Measurements from ENCODE around the gene PA2G4. TPM values are rescaled to one million over a fixed set of nuclear protein-coding genes. Genes with fewer than 3 reads are reported as not detected.

PA2G4 gene
- total and polyA plus RNA-seq, 2 donors (not counting 1 experiment from before 2014, with no cell fraction given), result 92.2 to 202 TPM

DNA sequence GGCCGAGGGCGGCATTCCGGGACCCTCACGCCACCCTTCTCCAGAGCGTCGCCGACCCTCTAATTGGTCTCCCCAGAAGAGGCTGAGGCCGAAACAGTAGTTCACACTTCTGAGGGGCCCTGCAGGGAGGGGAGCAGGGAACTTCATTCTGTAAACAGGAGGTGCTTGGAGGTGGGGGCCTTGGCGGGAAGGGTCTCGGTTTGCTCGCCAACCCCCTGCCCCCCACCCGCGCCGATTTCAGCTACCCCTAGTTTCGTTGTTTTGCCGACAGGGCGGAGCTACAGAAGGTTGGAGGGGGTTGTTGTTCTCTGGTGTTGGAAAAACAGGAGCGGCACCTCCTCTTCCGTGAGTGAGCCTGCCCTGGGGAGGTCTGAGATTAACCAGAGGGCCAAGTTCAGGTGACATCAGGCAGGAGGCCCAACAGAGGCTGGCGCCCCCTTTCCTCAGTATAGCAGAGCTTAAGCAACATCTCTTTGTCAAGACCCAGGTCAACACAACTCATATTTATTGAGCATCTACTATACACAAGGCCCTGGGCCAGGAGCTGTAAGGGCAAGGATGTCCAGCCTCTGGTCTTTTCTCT, 23.7 kb upstream of the PA2G4 start:
- H3K9ac ChIP-seq (ENCODE audit: insufficient read depth, low read length), result no peak overlapping the region
- DNase-seq (ENCODE audit: low read depth in 2 of 2), result no peak
- peak overlapping the region; percentile 96 for H3K4me2 ChIP-seq (ENCODE audit: extremely low read depth, insufficient read depth, low read length)
- H3K4me3 ChIP-seq (replicated peaks in 1 of 4; ENCODE audit: control extremely low read depth in 1 of 4, insufficient read depth in 1 of 4, low read depth in 3 of 4, low read length in 4 of 4), result peak overlapping the region in 2 of 4 experiments; percentile 55 to 72
- TF ChIP-seq EZH2 (IDR thresholded peaks at IDR 0.05; ENCODE audit: low read length, missing control alignments), result no peak
- TF ChIP-seq, protein P1, sequence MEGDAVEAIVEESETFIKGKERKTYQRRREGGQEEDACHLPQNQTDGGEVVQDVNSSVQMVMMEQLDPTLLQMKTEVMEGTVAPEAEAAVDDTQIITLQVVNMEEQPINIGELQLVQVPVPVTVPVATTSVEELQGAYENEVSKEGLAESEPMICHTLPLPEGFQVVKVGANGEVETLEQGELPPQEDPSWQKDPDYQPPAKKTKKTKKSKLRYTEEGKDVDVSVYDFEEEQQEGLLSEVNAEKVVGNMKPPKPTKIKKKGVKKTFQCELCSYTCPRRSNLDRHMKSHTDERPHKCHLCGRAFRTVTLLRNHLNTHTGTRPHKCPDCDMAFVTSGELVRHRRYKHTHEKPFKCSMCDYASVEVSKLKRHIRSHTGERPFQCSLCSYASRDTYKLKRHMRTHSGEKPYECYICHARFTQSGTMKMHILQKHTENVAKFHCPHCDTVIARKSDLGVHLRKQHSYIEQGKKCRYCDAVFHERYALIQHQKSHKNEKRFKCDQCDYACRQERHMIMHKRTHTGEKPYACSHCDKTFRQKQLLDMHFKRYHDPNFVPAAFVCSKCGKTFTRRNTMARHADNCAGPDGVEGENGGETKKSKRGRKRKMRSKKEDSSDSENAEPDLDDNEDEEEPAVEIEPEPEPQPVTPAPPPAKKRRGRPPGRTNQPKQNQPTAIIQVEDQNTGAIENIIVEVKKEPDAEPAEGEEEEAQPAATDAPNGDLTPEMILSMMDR (conservative IDR thresholded peaks at IDR 0.05 in 1 of 2, IDR thresholded peaks at IDR 0.05 in 1 of 2; ENCODE audit: low read depth in 1 of 2, low read length in 2 of 2), result no peak
- no peak overlapping the region for H2AFZ ChIP-seq (ENCODE audit: low read length)
- H3K4me1 ChIP-seq (ENCODE audit: control insufficient read depth, extremely low read depth, insufficient read depth, low read length), result no peaks in the 10 kb centered on the region
- H3K79me2 ChIP-seq (ENCODE audit: control insufficient read depth, insufficient read depth, low read length), result no peaks in the 10 kb centered on the region
- H4K20me1 ChIP-seq (ENCODE audit: control insufficient read depth, extremely low read depth, insufficient read depth, low read length), result no peaks in the 10 kb centered on the region
- H3K27ac ChIP-seq (ENCODE audit: insufficient read depth, low read length), result no peak overlapping the region
- peaks cover 26% of the 10 kb centered on the region for H3K27me3 ChIP-seq (ENCODE audit: control insufficient read depth, insufficient read depth, low read length)
- no peaks in the 10 kb centered on the region for H3K9me3 ChIP-seq (ENCODE audit: control insufficient read depth, insufficient read depth, low read depth, low read length)
- no peaks in the 10 kb centered on the region for H3K36me3 ChIP-seq (ENCODE audit: control insufficient read depth, insufficient read depth, low read length)

DNA sequence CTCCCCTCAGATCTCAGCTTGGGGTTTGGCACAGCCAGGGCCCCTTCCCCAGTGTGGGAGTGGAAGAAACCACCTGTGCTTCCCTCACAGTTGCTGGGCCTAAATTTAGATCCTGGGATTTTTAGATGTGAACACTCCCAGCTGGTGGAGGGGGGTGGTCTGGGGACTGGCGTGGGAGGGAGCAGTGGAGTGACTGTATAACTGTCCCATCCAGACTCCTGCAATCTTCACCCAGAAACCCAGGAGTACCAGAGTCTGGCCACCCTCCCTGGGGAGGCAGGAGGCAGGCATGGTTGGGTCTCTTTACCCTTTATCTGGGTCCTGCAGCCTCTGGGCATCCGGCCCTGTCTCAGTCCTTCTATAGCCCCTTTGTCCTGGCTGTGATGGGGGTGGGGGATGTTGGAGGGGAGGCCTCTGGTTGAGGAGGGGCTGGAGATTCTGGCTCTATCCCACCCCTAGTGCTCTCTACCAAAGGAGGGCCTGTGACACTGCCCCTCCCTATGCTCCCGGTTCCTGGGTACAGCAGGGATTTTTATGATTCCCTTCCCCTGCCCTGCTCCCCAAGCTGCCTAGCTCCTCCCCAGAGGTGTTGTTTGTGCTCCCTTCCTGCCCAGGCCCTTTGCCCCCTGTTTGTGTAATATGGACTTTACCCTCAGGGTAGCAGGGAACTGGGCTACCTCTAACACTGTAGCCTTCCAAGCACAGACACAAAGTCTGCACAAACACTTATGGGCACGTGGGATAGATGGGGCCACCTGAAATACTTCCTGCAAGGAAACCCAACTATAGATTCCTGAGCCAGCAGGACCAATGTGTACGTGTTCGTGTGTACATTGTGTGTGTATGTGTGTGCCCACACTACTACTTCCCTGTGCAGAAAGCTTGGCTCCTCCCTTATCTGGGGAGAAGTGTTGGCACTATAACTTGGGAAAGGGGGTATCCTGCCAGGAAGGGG, 22.7 kb upstream of the PA2G4 start:
- TF ChIP-seq EZH2 (IDR thresholded peaks at IDR 0.05; ENCODE audit: low read length, missing control alignments), result no peak
- TF ChIP-seq, protein P1 (conservative IDR thresholded peaks at IDR 0.05 in 1 of 2, IDR thresholded peaks at IDR 0.05 in 1 of 2; ENCODE audit: low read depth in 1 of 2, low read length in 2 of 2), result no peak

DNA sequence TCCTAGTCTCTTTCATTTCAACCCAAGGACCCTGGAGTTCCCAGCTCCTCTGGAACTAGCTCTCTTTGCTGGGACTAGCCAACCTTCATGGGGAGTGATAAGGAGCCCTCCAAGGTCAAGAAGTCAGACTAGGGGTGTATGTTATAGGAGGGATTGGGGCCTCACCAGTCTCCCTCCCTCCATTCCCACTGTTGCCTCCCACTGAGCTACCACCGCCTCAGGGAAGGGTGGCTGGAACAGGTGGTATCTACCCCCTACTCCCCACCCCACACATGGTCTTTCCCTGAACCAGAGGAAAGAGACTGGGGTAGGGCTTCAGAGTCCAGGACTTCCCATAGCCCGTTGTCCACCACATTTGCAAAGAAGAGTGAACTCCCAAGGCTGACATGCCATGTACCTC, 22.0 kb upstream of the PA2G4 start:
- H3K27ac ChIP-seq (ENCODE audit: insufficient read depth, low read length), result no peak overlapping the region
- H3K27me3 ChIP-seq (ENCODE audit: control insufficient read depth, insufficient read depth, low read length), result peaks cover 26% of the 10 kb centered on the region
- no peaks in the 10 kb centered on the region for H4K20me1 ChIP-seq (ENCODE audit: control insufficient read depth, extremely low read depth, insufficient read depth, low read length)
- H3K79me2 ChIP-seq (ENCODE audit: control insufficient read depth, insufficient read depth, low read length), result no peaks in the 10 kb centered on the region
- no peak overlapping the region for H2AFZ ChIP-seq (ENCODE audit: low read length)
- H3K9me3 ChIP-seq (ENCODE audit: control insufficient read depth, insufficient read depth, low read depth, low read length), result no peaks in the 10 kb centered on the region
- no peak for DNase-seq (ENCODE audit: low read depth in 2 of 2)
- no peaks in the 10 kb centered on the region for H3K4me1 ChIP-seq (ENCODE audit: control insufficient read depth, extremely low read depth, insufficient read depth, low read length)
- no peaks in the 10 kb centered on the region for H3K36me3 ChIP-seq (ENCODE audit: control insufficient read depth, insufficient read depth, low read length)
- H3K4me2 ChIP-seq (ENCODE audit: extremely low read depth, insufficient read depth, low read length), result no peak overlapping the region
- no peak overlapping the region for H3K9ac ChIP-seq (ENCODE audit: insufficient read depth, low read length)
- TF ChIP-seq EZH2 (IDR thresholded peaks at IDR 0.05; ENCODE audit: low read length, missing control alignments), result no peak
- TF ChIP-seq, protein P1 (conservative IDR thresholded peaks at IDR 0.05 in 1 of 2, IDR thresholded peaks at IDR 0.05 in 1 of 2; ENCODE audit: low read depth in 1 of 2, low read length in 2 of 2), result no peak
- H3K4me3 ChIP-seq (replicated peaks in 1 of 4; ENCODE audit: control extremely low read depth in 1 of 4, insufficient read depth in 1 of 4, low read depth in 3 of 4, low read length in 4 of 4), result no peak overlapping the region

More for the DNA sequence above, 22.7 kb upstream of the PA2G4 start:
- Histone ChIP-seq H2AFZ (ENCODE audit: low read length) (no peak overlapping the region), H3K79me2 (ENCODE audit: control insufficient read depth, insufficient read depth, low read length) (no peaks in the 10 kb centered on the region), H3K36me3 (ENCODE audit: control insufficient read depth, insufficient read depth, low read length) (no peaks in the 10 kb centered on the region), H4K20me1 (ENCODE audit: control insufficient read depth, extremely low read depth, insufficient read depth, low read length) (no peaks in the 10 kb centered on the region), H3K9me3 (ENCODE audit: control insufficient read depth, insufficient read depth, low read depth, low read length) (no peaks in the 10 kb centered on the region), H3K4me2 (ENCODE audit: extremely low read depth, insufficient read depth, low read length) (no peak overlapping the region), H3K27me3 (ENCODE audit: control insufficient read depth, insufficient read depth, low read length) (peaks cover 26% of the 10 kb centered on the region), H3K4me3 (replicated peaks in 1 of 4; ENCODE audit: control extremely low read depth in 1 of 4, insufficient read depth in 1 of 4, low read depth in 3 of 4, low read length in 4 of 4) (no peak overlapping the region), H3K9ac (ENCODE audit: insufficient read depth, low read length) (no peak overlapping the region), H3K4me1 (ENCODE audit: control insufficient read depth, extremely low read depth, insufficient read depth, low read length) (no peaks in the 10 kb centered on the region), H3K27ac (ENCODE audit: insufficient read depth, low read length) (no peak overlapping the region)
- DNase-seq (ENCODE audit: low read depth in 2 of 2), result no peak
